KOPT-K1 (cell line): Measurements from ENCODE around the gene KTN1.

Experiments
- H3K27ac ChIP-seq: fragments of 200-600 bp; sonication (generic); 2 replicates; pipeline ENCODE4 v1.5.1; 2016; ENCODE audit warnings: antibody characterized with exemption, mild to moderate bottlenecking, low read depth, low read length; ENCODE audit not compliant: poor library complexity, severe bottlenecking
- H3K36me3 ChIP-seq: fragments of 200-600 bp; sonication (generic); 2 replicates; pipeline ENCODE4 v1.5.1; 2017; ENCODE audit warnings: antibody characterized with exemption, mild to moderate bottlenecking, low read length, moderate library complexity; ENCODE audit not compliant: insufficient read depth
- H3K9me3 ChIP-seq: fragments of 200-600 bp; sonication (generic); 2 replicates; pipeline ENCODE4 v1.5.1; 2017; ENCODE audit warnings: antibody characterized with exemption, low read length, mild to moderate bottlenecking; ENCODE audit not compliant: insufficient read depth, poor library complexity, severe bottlenecking

Gene KTN1

GRCh38 chr14:55620277-55620676, 40.3 kb downstream of the KTN1 start:
- Histone ChIP-seq H3K9me3 (peaks cover 31% of the 10 kb centered on the region), H3K36me3 (peaks cover 96% of the 10 kb centered on the region), H3K27ac (no peak overlapping the region)

- no peak overlapping the region for H3K27ac ChIP-seq
- peaks cover 95% of the 10 kb centered on the region for H3K36me3 ChIP-seq
- peaks cover 31% of the 10 kb centered on the region for H3K9me3 ChIP-seq
Measured at GRCh38 chr14:55620981-55621380, 41.0 kb downstream of the KTN1 start.

GRCh38 chr14:55621391-55621790, 41.4 kb downstream of the KTN1 start:
- H3K36me3 ChIP-seq, result peaks cover 94% of the 10 kb centered on the region
- peaks cover 31% of the 10 kb centered on the region for H3K9me3 ChIP-seq
- no peak overlapping the region for H3K27ac ChIP-seq

GRCh38 chr14:55624913-55625312, 44.9 kb downstream of the KTN1 start:
- Histone ChIP-seq H3K36me3 (peaks cover 90% of the 10 kb centered on the region), H3K9me3 (peaks cover 9% of the 10 kb centered on the region)

GRCh38 chr14:55625481-55625880, 45.5 kb downstream of the KTN1 start:
- Histone ChIP-seq H3K36me3 (peaks cover 90% of the 10 kb centered on the region), H3K27ac (no peak overlapping the region), H3K9me3 (peaks cover 3% of the 10 kb centered on the region)

More at GRCh38 chr14:55624913-55625312, 44.9 kb downstream of the KTN1 start:
- no peak overlapping the region for H3K27ac ChIP-seq

GRCh38 chr14:55626131-55626530, 46.1 kb downstream of the KTN1 start:
- H3K36me3 ChIP-seq, result peaks cover 89% of the 10 kb centered on the region
- no peak overlapping the region for H3K27ac ChIP-seq

GRCh38 chr14:55628426-55628825, 48.4 kb downstream of the KTN1 start:
- no peak overlapping the region for H3K27ac ChIP-seq
- peaks cover 90% of the 10 kb centered on the region for H3K36me3 ChIP-seq
- H3K9me3 ChIP-seq, result no peaks in the 10 kb centered on the region

More at GRCh38 chr14:55626131-55626530, 46.1 kb downstream of the KTN1 start:
- no peaks in the 10 kb centered on the region for H3K9me3 ChIP-seq

- no peak overlapping the region for H3K27ac ChIP-seq
- H3K9me3 ChIP-seq, result no peaks in the 10 kb centered on the region
- peaks cover 97% of the 10 kb centered on the region for H3K36me3 ChIP-seq
Measured at GRCh38 chr14:55638665-55639064, 58.7 kb downstream of the KTN1 start.

- Histone ChIP-seq H3K27ac (no peak overlapping the region), H3K9me3 (no peaks in the 10 kb centered on the region), H3K36me3 (peaks cover 92% of the 10 kb centered on the region)
Measured at GRCh38 chr14:55641290-55641689, 61.3 kb downstream of the KTN1 start.

GRCh38 chr14:55641954-55642353, 61.9 kb downstream of the KTN1 start:
- Histone ChIP-seq H3K36me3 (peaks cover 92% of the 10 kb centered on the region), H3K9me3 (no peaks in the 10 kb centered on the region), H3K27ac (no peak overlapping the region)

- peaks cover 84% of the 10 kb centered on the region for H3K36me3 ChIP-seq
- H3K9me3 ChIP-seq, result no peaks in the 10 kb centered on the region
- no peak overlapping the region for H3K27ac ChIP-seq
Measured at GRCh38 chr14:55645145-55645544, 65.1 kb downstream of the KTN1 start.

GRCh38 chr14:55645845-55646832, 66.1 kb downstream of the KTN1 start:
- Histone ChIP-seq H3K9me3 (no peaks in the 10 kb centered on the region), H3K36me3 (peaks cover 84% of the 10 kb centered on the region), H3K27ac (no peak overlapping the region)

GRCh38 chr14:55650992-55651391, 71.0 kb downstream of the KTN1 start:
- H3K27ac ChIP-seq, result no peak overlapping the region
- H3K9me3 ChIP-seq, result no peaks in the 10 kb centered on the region
- peaks cover 90% of the 10 kb centered on the region for H3K36me3 ChIP-seq

GRCh38 chr14:55654243-55654642, 74.2 kb downstream of the KTN1 start:
- Histone ChIP-seq H3K36me3 (peaks cover 100% of the 10 kb centered on the region), H3K9me3 (no peaks in the 10 kb centered on the region)

GRCh38 chr14:55661029-55661428, 81.0 kb downstream of the KTN1 start:
- Histone ChIP-seq H3K9me3 (no peaks in the 10 kb centered on the region), H3K36me3 (peaks cover 95% of the 10 kb centered on the region), H3K27ac (no peak overlapping the region)

More at GRCh38 chr14:55654243-55654642, 74.2 kb downstream of the KTN1 start:
- H3K27ac ChIP-seq, result no peak overlapping the region

- Histone ChIP-seq H3K36me3 (peaks cover 93% of the 10 kb centered on the region), H3K27ac (no peak overlapping the region), H3K9me3 (no peaks in the 10 kb centered on the region)
Measured at GRCh38 chr14:55662752-55663151, 82.7 kb downstream of the KTN1 start.
